SK-N-MC (cell line): ENCODE results near the gene ETFB.
A peak's percentile ranks its signal among the peaks of the same experiment; 100 is the strongest.

Experiments
- DNase-seq: peaks from one replicate; pipeline ENCODE4 v3.0.0-alpha.2; 2011; ENCODE audit warnings: low read depth, low spot score
- H3K27ac ChIP-seq: fragments of 200-600 bp; sonication (generic); 2 replicates; pipeline ENCODE4 v1.5.1; 2016; ENCODE audit warnings: mixed run types
- H3K36me3 ChIP-seq: fragments of 200-600 bp; sonication (generic); 2 replicates; pipeline ENCODE4 v1.6.1; 2017; ENCODE audit warnings: antibody characterized with exemption, low read length, mixed read lengths; ENCODE audit not compliant: insufficient read depth
- H3K4me3 ChIP-seq: fragments of 200-600 bp; sonication (generic); 2 replicates; pipeline ENCODE4 v1.5.1; 2016
- H3K9ac ChIP-seq: fragments of 200-600 bp; sonication (generic); 2 replicates; pipeline ENCODE4 v1.8.0; 2017; ENCODE audit warnings: mixed run types, mixed read lengths; ENCODE audit not compliant: insufficient read length
- H3K9me3 ChIP-seq: fragments of 200-600 bp; sonication (generic); 2 replicates; pipeline ENCODE4 v1.6.1; 2017; ENCODE audit warnings: low read depth, mild to moderate bottlenecking, antibody characterized with exemption, low read length, moderate library complexity, mixed read lengths
- EZH2 ChIP-seq: fragments of 200-600 bp; sonication (generic); IDR thresholded peaks from one replicate; pipeline ENCODE4 v1.6.1; 2017; ENCODE audit warnings: antibody characterized with exemption
- FOXP2 ChIP-seq: optimal IDR thresholded peaks from 2 replicates; pipeline ENCODE3; 2011; ENCODE audit warnings: mild to moderate bottlenecking, moderate library complexity; ENCODE audit not compliant: insufficient read depth; ENCODE audit errors: extremely low read length, control extremely low read depth
- POLR2AphosphoS5 ChIP-seq: IDR thresholded peaks from 2 replicates; pipeline ENCODE4 v1.6.1; 2012; ENCODE audit warnings: mild to moderate bottlenecking, low read depth, low read length, borderline replicate concordance

The ETFB gene

GRCh38 chr19:51327066-51328001 lies 38.9 kb downstream of the ETFB start:
- Histone ChIP-seq H3K9me3 (no peaks in the 10 kb centered on the region), H3K4me3 (0 out of 2 replicates have a peak overlapping the region, but pooled peaks have one; percentile 38), H3K36me3 (no peaks in the 10 kb centered on the region), H3K27ac (no peak overlapping the region), H3K9ac (no peak overlapping the region)
- no peak for DNase-seq
- TF ChIP-seq POLR2AphosphoS5 (no peak), FOXP2 (no peak), EZH2 (no peak)

DNA sequence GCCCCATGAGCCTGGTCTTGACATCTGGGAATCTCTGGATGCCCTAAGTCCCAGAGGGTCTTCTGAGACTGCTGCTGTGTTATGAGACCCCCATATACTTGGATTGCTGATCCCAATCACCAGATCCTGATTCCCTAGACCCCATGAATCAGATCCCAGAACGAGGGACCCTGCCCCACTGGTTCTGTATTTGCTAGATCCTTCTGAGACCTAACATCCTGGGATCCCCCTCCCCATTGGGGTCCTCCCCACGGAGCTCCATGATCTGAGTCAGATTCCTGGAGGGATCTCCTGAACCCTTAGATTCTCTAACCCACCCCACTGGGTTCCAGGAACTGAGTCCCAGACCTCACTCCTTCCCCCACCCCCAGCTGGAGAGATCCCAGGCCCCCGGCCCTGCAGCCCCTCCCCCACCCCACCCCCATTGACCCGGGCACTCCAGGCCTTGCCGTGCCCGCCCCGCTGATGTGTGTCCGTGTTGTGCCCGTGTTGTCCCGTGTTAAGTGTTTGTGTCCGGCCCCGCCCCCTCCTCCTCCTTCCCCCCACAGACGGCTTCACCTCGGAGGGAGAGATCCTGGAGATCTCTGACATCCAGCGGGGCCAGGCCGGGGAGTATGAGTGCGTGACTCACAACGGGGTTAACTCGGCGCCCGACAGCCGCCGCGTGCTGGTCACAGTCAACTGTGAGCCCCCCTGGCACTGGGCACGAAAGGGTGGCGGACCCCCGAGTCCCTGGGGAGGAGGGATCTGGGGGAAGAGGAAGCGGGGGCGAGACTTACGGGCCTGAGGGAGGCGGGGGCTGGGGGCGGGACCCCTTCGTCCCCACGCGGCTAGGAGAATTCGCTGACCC lies 39.7 kb downstream of the ETFB start:
- Histone ChIP-seq H3K9ac (no peak overlapping the region), H3K4me3 (no peak overlapping the region), H3K9me3 (no peaks in the 10 kb centered on the region), H3K27ac (no peak overlapping the region), H3K36me3 (no peaks in the 10 kb centered on the region)
- TF ChIP-seq FOXP2 = no peak
- no peak for TF ChIP-seq POLR2AphosphoS5
- no peak for TF ChIP-seq EZH2
- no peak for DNase-seq

- no peaks in the 10 kb centered on the region for H3K9me3 ChIP-seq
- H3K27ac ChIP-seq = no peak overlapping the region
- H3K9ac ChIP-seq = no peak overlapping the region
- TF ChIP-seq EZH2 (no peak), FOXP2 (no peak), POLR2AphosphoS5 (no peak)
- H3K36me3 ChIP-seq = no peaks in the 10 kb centered on the region
- DNase-seq = no peak
- no peak overlapping the region for H3K4me3 ChIP-seq
Observed at GRCh38 chr19:51325161-51325976, 40.8 kb downstream of the ETFB start.

DNA sequence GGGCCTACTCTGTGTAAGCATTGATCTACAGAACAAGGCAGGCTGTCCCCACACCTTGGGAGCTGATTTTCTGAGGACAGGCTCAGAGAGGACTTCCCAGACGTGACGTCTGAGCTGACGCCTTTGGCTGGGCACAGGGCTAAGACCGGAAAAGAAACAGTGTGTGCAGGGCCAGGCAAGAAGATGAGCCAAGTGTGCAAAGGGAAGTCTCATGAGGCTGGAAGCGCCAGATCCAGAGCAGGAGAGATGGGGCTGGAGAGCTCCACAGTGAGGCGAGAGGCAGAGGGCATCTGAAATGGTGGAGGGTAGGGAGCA lies 42.1 kb downstream of the ETFB start:
- Histone ChIP-seq H3K4me3 (no peak overlapping the region), H3K9ac (no peak overlapping the region), H3K36me3 (no peaks in the 10 kb centered on the region), H3K27ac (no peak overlapping the region), H3K9me3 (no peaks in the 10 kb centered on the region)
- DNase-seq = no peak
- no peak for TF ChIP-seq EZH2
- no peak for TF ChIP-seq FOXP2
- TF ChIP-seq POLR2AphosphoS5 = no peak

- TF ChIP-seq POLR2AphosphoS5 = no peak
- TF ChIP-seq FOXP2 = no peak
- TF ChIP-seq EZH2 = no peak
- Histone ChIP-seq H3K36me3 (no peaks in the 10 kb centered on the region), H3K27ac (no peak overlapping the region), H3K4me3 (no peak overlapping the region), H3K9me3 (no peaks in the 10 kb centered on the region), H3K9ac (no peak overlapping the region)
- DNase-seq = no peak
Observed at GRCh38 chr19:51323481-51324166, 42.6 kb downstream of the ETFB start.

GRCh38 chr19:51321799-51322198 lies 44.4 kb downstream of the ETFB start:
- DNase-seq = no peak
- TF ChIP-seq FOXP2 (no peak), EZH2 (no peak), POLR2AphosphoS5 (no peak)
- Histone ChIP-seq H3K9me3 (no peaks in the 10 kb centered on the region), H3K9ac (no peak overlapping the region), H3K4me3 (no peak overlapping the region), H3K36me3 (no peaks in the 10 kb centered on the region), H3K27ac (no peak overlapping the region)

DNA sequence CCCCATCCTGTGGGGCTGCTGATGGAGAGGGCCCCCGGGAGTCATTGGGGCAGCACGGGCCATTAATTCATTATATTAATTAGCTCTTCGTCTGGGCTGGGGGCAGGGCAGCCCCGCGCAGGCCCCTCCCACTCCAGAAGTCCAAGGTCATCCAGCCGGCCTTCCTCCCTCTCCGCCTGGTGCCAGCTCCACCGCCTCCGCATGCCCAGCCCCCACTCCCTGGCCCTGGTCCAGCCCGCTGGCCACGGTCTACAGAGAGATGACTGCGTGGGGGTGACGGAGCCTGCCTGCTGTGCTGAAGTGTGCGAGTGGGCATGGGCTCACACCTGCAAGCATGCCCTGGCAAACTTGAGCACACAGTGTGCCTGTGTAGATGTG lies 45.9 kb downstream of the ETFB start:
- no peak overlapping the region for H3K4me3 ChIP-seq
- H3K36me3 ChIP-seq = no peaks in the 10 kb centered on the region
- no peak overlapping the region for H3K9ac ChIP-seq
- TF ChIP-seq POLR2AphosphoS5 (no peak), FOXP2 (no peak), EZH2 (no peak)
- H3K9me3 ChIP-seq = no peaks in the 10 kb centered on the region
- H3K27ac ChIP-seq = no peak overlapping the region
- no peak for DNase-seq
